BLaER1 treated with 17β-estradiol and CSF1 and Interleukin-3, amounts not matched to agents 10 nM and 100 nM (cell line): ENCODE data around the gene KCNK1.

Experiments used
- H3K27ac ChIP-seq, 11 experiments: shearing (Covaris generic); formaldehyde crosslinking; 2 replicates each; pipeline ENCODE4 v1.8.1; 2022
- H3K27me3 ChIP-seq, 11 experiments: shearing (Covaris generic); formaldehyde crosslinking; 2 replicates each; pipeline ENCODE4 v1.8.1; 2022
- H3K36me3 ChIP-seq, 11 experiments: shearing (Covaris generic); formaldehyde crosslinking; 2 replicates each; pipeline ENCODE4 v1.8.1; 2022
- H3K4me1 ChIP-seq, 10 experiments: shearing (Covaris generic); formaldehyde crosslinking; 2 replicates each; pipeline ENCODE4 v1.8.1; 2022
- H3K4me2 ChIP-seq, 11 experiments: shearing (Covaris generic); formaldehyde crosslinking; 2 replicates each; pipeline ENCODE4 v1.8.1; 2022
- H3K4me3 ChIP-seq, 10 experiments: shearing (Covaris generic); formaldehyde crosslinking; 2 replicates each; pipeline ENCODE4 v1.8.1; 2022
- H3K9ac ChIP-seq, 11 experiments: shearing (Covaris generic); formaldehyde crosslinking; 2 replicates each; pipeline ENCODE4 v1.8.1; 2022
- H3K9me3 ChIP-seq, 11 experiments: shearing (Covaris generic); formaldehyde crosslinking; replicated peaks in 1 of 11; 2 replicates each; pipeline ENCODE4 v1.8.1; 2022
- H4K20me1 ChIP-seq, 11 experiments: shearing (Covaris generic); formaldehyde crosslinking; 2 replicates each; pipeline ENCODE4 v1.8.1; 2022
- Cebpa-rat ChIP-seq, 11 experiments: shearing (Covaris generic); IDR thresholded peaks; 2 replicates each; pipeline ENCODE4 v1.8.1; 2022

Gene KCNK1

GRCh38 chr1:233613252-233614172 lies at the start of gene KCNK1:
TSS of gene KCNK1 (plus strand) at chr1:233614106. CDS start at chr1:233614172, 66 bp downstream.
- no peaks in the 10 kb centered on the region for H3K36me3 ChIP-seq
- H3K27ac ChIP-seq, result no peak within 1 kb of the TSS
- no peak within 1 kb of the TSS for H3K4me2 ChIP-seq
- H4K20me1 ChIP-seq, result no peaks in the 10 kb centered on the region
- H3K4me1 ChIP-seq, result no peaks in the 10 kb centered on the region
- no peak for TF ChIP-seq Cebpa-rat (IDR thresholded peaks at IDR 0.05)
- no peak within 1 kb of the TSS for H3K9ac ChIP-seq
- H3K27me3 ChIP-seq, result no peaks in the 10 kb centered on the region
- H3K4me3 ChIP-seq, result no peak within 1 kb of the TSS
- peaks cover 7 to 20% (median 15%) of the 10 kb centered on the region in 11 experiments; a peak in 18 of 22 replicates for H3K9me3 ChIP-seq

DNA sequence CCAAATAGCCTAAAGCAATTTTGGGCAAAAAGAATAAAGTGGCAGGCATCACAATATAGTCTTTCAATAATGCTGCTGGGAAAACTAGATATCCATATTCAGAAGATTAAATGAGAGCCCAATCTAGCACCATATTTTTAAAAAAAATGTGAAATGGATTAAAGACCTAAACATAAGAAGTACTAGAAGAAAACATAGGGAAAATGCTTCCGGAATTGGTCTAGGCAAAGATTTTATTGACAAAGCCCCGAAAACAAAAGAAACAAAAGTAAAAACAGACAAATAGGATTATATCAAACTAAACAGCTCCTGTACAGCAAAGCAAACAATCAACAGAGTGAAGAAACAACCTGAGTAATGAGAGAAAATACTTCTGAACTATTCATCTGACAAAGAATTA lies 48.6 kb upstream of the KCNK1 start:
- Histone ChIP-seq H3K4me1 (peaks cover 0 to 51% (median 0%) of the 10 kb centered on the region in 10 experiments; a peak in 3 of 20 replicates), H3K4me2 (no peak overlapping the region; a peak in 2 of 22 replicates), H3K9me3 (peaks cover 21 to 31% (median 25%) of the 10 kb centered on the region in 11 experiments), H3K36me3 (no peaks in the 10 kb centered on the region), H3K4me3 (no peak overlapping the region), H3K27me3 (no peaks in the 10 kb centered on the region), H3K27ac (peak overlapping the region in 2 of 11 experiments; percentile 27 to 55; a peak in 2 of 22 replicates), H3K9ac (no peak overlapping the region), H4K20me1 (no peaks in the 10 kb centered on the region)
- TF ChIP-seq Cebpa-rat (IDR thresholded peaks at IDR 0.05), result no peak

- Histone ChIP-seq H3K4me2 (peak overlapping the region in 2 of 11 experiments; percentile 27 to 43; a peak in 4 of 22 replicates), H3K4me3 (no peak overlapping the region), H3K27me3 (no peaks in the 10 kb centered on the region), H3K27ac (peak overlapping the region in 2 of 11 experiments; percentile 0 to 30; a peak in 2 of 22 replicates), H4K20me1 (no peaks in the 10 kb centered on the region), H3K9ac (no peak overlapping the region), H3K9me3 (peaks cover 7 to 16% (median 9%) of the 10 kb centered on the region in 11 experiments; a peak in 20 of 22 replicates), H3K36me3 (no peaks in the 10 kb centered on the region), H3K4me1 (peaks cover 0 to 51% (median 0%) of the 10 kb centered on the region in 10 experiments; a peak in 3 of 20 replicates)
- TF ChIP-seq Cebpa-rat (IDR thresholded peaks at IDR 0.05), result no peak
Measured at GRCh38 chr1:233566886-233567285, 47.0 kb upstream of the KCNK1 start.

DNA sequence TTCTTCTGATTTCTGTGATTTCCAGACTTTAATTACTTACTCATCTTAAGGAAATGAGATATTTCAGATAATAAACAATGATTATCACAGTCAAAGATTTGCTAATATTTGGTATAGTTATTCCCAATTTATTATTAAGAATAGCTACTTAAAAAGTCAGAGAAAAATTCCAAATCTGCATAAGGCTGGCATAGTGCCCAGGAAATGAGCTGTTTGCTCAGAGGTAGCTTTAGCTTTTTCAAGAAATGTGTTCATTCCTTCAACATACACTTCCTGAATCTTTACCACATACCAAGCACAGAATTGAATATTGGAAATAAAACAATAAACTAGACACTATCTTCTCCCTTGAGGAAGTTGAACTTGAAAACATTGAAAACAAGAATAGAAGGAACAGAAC lies 44.3 kb upstream of the KCNK1 start:
- H3K4me3 ChIP-seq, result no peak overlapping the region
- H3K36me3 ChIP-seq, result no peaks in the 10 kb centered on the region
- no peak for TF ChIP-seq Cebpa-rat (IDR thresholded peaks at IDR 0.05)
- no peaks in the 10 kb centered on the region for H3K27me3 ChIP-seq
- peak overlapping the region in 1 of 11 experiments; percentile 1; a peak in 1 of 22 replicates for H3K4me2 ChIP-seq
- H3K4me1 ChIP-seq, result peaks cover 0 to 51% (median 0%) of the 10 kb centered on the region in 10 experiments; a peak in 3 of 20 replicates
- no peak overlapping the region for H3K27ac ChIP-seq
- no peak overlapping the region for H3K9ac ChIP-seq
- H4K20me1 ChIP-seq, result no peaks in the 10 kb centered on the region
- H3K9me3 ChIP-seq, result no peaks in the 10 kb centered on the region; a peak in 1 of 22 replicates

DNA sequence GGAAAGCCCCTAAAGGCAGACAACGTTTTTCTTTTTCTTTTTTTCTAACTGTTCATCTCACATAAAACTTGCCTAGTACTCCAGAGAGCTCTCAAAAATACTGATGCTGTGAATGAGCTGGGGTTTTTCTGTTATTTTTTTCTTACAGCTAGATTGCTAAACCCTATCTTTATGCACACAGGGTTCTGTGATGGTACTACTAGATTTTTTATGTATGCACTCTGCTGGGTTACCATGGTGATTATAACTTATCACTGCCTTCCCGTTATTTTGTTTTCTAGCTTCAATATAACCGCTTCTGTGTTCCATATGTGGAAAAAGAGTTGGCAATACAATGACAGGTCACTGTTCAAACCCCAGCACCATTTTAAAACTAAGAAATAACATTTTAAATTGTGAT lies 43.7 kb upstream of the KCNK1 start:
- H4K20me1 ChIP-seq, result no peaks in the 10 kb centered on the region

GRCh38 chr1:233570706-233571105 lies 43.2 kb upstream of the KCNK1 start:
- no peak for TF ChIP-seq Cebpa-rat (IDR thresholded peaks at IDR 0.05)
- H3K4me2 ChIP-seq, result no peak overlapping the region
- no peak overlapping the region for H3K27ac ChIP-seq
- peaks cover 0 to 45% (median 0%) of the 10 kb centered on the region in 10 experiments; a peak in 3 of 20 replicates for H3K4me1 ChIP-seq
- H3K9ac ChIP-seq, result no peak overlapping the region
- no peak overlapping the region for H3K4me3 ChIP-seq
- H3K27me3 ChIP-seq, result no peaks in the 10 kb centered on the region
- no peaks in the 10 kb centered on the region for H3K9me3 ChIP-seq
- no peaks in the 10 kb centered on the region for H4K20me1 ChIP-seq
- H3K36me3 ChIP-seq, result no peaks in the 10 kb centered on the region

More for the DNA sequence above, 43.7 kb upstream of the KCNK1 start:
- Histone ChIP-seq H3K4me1 (peaks cover 0 to 50% (median 0%) of the 10 kb centered on the region in 10 experiments; a peak in 3 of 20 replicates), H3K27ac (no peak overlapping the region), H3K9ac (no peak overlapping the region), H3K36me3 (no peaks in the 10 kb centered on the region), H3K4me2 (peak overlapping the region in 1 of 11 experiments; percentile 1; a peak in 2 of 22 replicates), H3K9me3 (no peaks in the 10 kb centered on the region; a peak in 1 of 22 replicates), H3K27me3 (no peaks in the 10 kb centered on the region), H3K4me3 (no peak overlapping the region)
- no peak for TF ChIP-seq Cebpa-rat (IDR thresholded peaks at IDR 0.05)

GRCh38 chr1:233572896-233573295 lies 41.0 kb upstream of the KCNK1 start:
- H3K4me3 ChIP-seq, result no peak overlapping the region
- no peaks in the 10 kb centered on the region for H3K36me3 ChIP-seq
- H4K20me1 ChIP-seq, result no peaks in the 10 kb centered on the region
- H3K9ac ChIP-seq, result no peak overlapping the region
- no peak overlapping the region for H3K27ac ChIP-seq
- H3K4me2 ChIP-seq, result no peak overlapping the region
- no peak for TF ChIP-seq Cebpa-rat (IDR thresholded peaks at IDR 0.05)
- peaks cover 0 to 24% (median 0%) of the 10 kb centered on the region in 10 experiments; a peak in 3 of 20 replicates for H3K4me1 ChIP-seq
- no peaks in the 10 kb centered on the region for H3K27me3 ChIP-seq
- H3K9me3 ChIP-seq, result no peaks in the 10 kb centered on the region

GRCh38 chr1:233575450-233575849 lies 38.5 kb upstream of the KCNK1 start:
- Histone ChIP-seq H3K9ac (no peak overlapping the region), H3K4me2 (no peak overlapping the region), H3K36me3 (no peaks in the 10 kb centered on the region), H3K4me1 (no peaks in the 10 kb centered on the region), H4K20me1 (no peaks in the 10 kb centered on the region), H3K4me3 (no peak overlapping the region), H3K27ac (no peak overlapping the region), H3K27me3 (no peaks in the 10 kb centered on the region), H3K9me3 (0 out of 22 replicates have a peak, but pooled peaks cover 0 to 4% (median 0%) of the 10 kb centered on the region in 11 experiments)
- TF ChIP-seq Cebpa-rat (IDR thresholded peaks at IDR 0.05), result no peak

DNA sequence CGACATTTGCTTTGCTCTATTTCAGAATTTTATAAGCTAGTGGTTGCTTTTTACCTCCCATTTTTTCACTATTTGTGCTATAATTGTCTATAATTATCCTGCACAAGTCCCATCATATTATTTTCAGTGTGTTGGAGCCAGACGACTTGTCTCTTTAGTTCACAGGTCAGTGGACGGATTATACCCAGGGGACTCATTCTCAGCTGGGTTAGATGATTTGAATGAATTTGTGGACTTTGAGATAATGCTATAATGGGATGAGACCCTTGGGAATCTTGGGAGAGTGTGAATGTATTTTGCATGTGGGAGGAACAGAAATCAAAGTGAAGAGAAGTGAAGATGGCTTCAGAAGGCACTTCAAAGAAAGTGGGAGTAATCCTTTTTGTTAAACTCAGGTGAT lies 31.5 kb upstream of the KCNK1 start:
- Histone ChIP-seq H3K27ac (no peak overlapping the region), H3K4me2 (no peak overlapping the region; a peak in 2 of 22 replicates), H3K27me3 (no peaks in the 10 kb centered on the region), H4K20me1 (no peaks in the 10 kb centered on the region), H3K9me3 (peaks cover 0 to 15% (median 0%) of the 10 kb centered on the region in 11 experiments; a peak in 4 of 22 replicates), H3K4me1 (peaks cover 0 to 4% (median 0%) of the 10 kb centered on the region in 10 experiments; a peak in 1 of 20 replicates), H3K4me3 (no peak overlapping the region), H3K9ac (no peak overlapping the region), H3K36me3 (no peaks in the 10 kb centered on the region)
- no peak for TF ChIP-seq Cebpa-rat (IDR thresholded peaks at IDR 0.05)
